K562 (cell line): ENCODE data around the gene GLMN. TPM values are rescaled to one million over a fixed set of nuclear protein-coding genes. Genes with fewer than 3 reads are reported as not detected.

Experiments
- ARID2 ChIP-seq: fragments of 450-650 bp; IDR thresholded peaks from 2 replicates; pipeline ENCODE4 v1.6.1; 2017; ENCODE audit warnings: antibody characterized with exemption, mild to moderate bottlenecking
- ELF4 ChIP-seq: fragments of 450-650 bp; formaldehyde crosslinking; IDR thresholded peaks from 2 replicates; pipeline ENCODE4 v1.4.0; 2022; ENCODE audit warnings: missing genetic modification characterization
- FOSL1 ChIP-seq: fragments of 200-800 bp; sonication (Bioruptor generic); conservative IDR thresholded peaks from 2 replicates; pipeline ENCODE4 v1.6.1; 2016; ENCODE audit warnings: missing genetic modification characterization, missing compliant biosample characterization
- HDAC1 ChIP-seq, 2 experiments: fragments of 450-650 bp; IDR thresholded peaks; 2 replicates each; pipeline ENCODE4 v1.6.1; 2016 to 2017; ENCODE audit warnings: inconsistent platforms in 1 of 2, mild to moderate bottlenecking in 1 of 2, moderate library complexity in 1 of 2
- KLF16 ChIP-seq: IDR thresholded peaks from 2 replicates; pipeline ENCODE4 v1.6.1; 2016; ENCODE audit warnings: antibody characterized with exemption
- MAFF ChIP-seq: IDR thresholded peaks from 2 replicates; pipeline ENCODE4 v1.6.1; 2012; ENCODE audit warnings: low read length, improper control_type of control experiment
- MEIS2 ChIP-seq: fragments of 450-650 bp; IDR thresholded peaks from 2 replicates; pipeline ENCODE4 v1.6.1; 2014; ENCODE audit warnings: mild to moderate bottlenecking; ENCODE audit not compliant: partially characterized antibody
- RCOR1 ChIP-seq, 2 experiments: IDR thresholded peaks; 2 replicates each; pipeline ENCODE4 v1.6.1; 2012; ENCODE audit warnings: low read depth in 2 of 2, low read length in 2 of 2, borderline replicate concordance in 1 of 2, improper control_type of control experiment in 1 of 2
- SMARCA4 ChIP-seq: fragments of 450-650 bp; IDR thresholded peaks from 2 replicates; pipeline ENCODE4 v1.6.1; 2016
- SP1 ChIP-seq: sonication (generic); formaldehyde crosslinking; IDR thresholded peaks from 2 replicates; pipeline ENCODE4 v1.8.1; 2022; ENCODE audit warnings: mild to moderate bottlenecking, missing genetic modification reagents
- TAL1 ChIP-seq: fragments of 450-650 bp; IDR thresholded peaks from 2 replicates; pipeline ENCODE4 v1.6.1; 2016; ENCODE audit warnings: mild to moderate bottlenecking
- ZC3H8 ChIP-seq: fragments of 450-650 bp; IDR thresholded peaks from 2 replicates; pipeline ENCODE4 v1.6.1; 2017
- ZEB2 ChIP-seq: fragments of 450-650 bp; IDR thresholded peaks from 2 replicates; pipeline ENCODE4 v1.6.1; 2016
- ZKSCAN3 ChIP-seq: fragments of 250-450 bp; sonication (Bioruptor Pico); IDR thresholded peaks from 2 replicates; pipeline ENCODE4 v1.4.0; 2020
- ZNF316 ChIP-seq: fragments of 450-650 bp; IDR thresholded peaks from 2 replicates; pipeline ENCODE4 v1.6.1; 2016
- ZNF445 ChIP-seq: fragments of 250-450 bp; sonication (Bioruptor Pico); IDR thresholded peaks from 2 replicates; pipeline ENCODE4 v1.4.0; 2020; ENCODE audit warnings: low read depth, mild to moderate bottlenecking, moderate library complexity
- ZSCAN29 ChIP-seq: fragments of 450-650 bp; IDR thresholded peaks from 2 replicates; pipeline ENCODE4 v1.6.1; 2017
- polyA plus RNA-seq, 8 experiments: library from polyadenylated mRNA; depleted of rRNA in 4 of 8; stranded (reverse) in 5 of 8; unstranded in 3 of 8; fragments of >200 nt; fragmentation: Nextera tagmentation in 2 of 8; fragmentation: Illumina TruSeq in 1 of 8; extraction: Ambion mirVana in 2 of 8; extraction: Trizol in 1 of 8; gene quantifications; 2 replicates each; pipeline versions ENCODE4 v1.2.1 to v1.2.3, GENCODE V29; 2011 to 2014; ENCODE audit warnings: inconsistent platforms in 1 of 8, missing spikeins in 1 of 8
- total RNA-seq, 7 experiments: library from RNA; depleted of rRNA in 6 of 7; stranded (reverse); fragments of >200 nt in 6 of 7; fragmentation: Illumina TruSeq in 2 of 7; extraction: Trizol in 2 of 7; gene quantifications; 2 replicates each; pipeline versions ENCODE4 v1.2.1 to v1.2.3, GENCODE V29; 2011 to 2021; ENCODE audit warnings: low replicate concordance in 1 of 7
- TF ChIP-seq, protein P1 (sequence below): sonication (generic); formaldehyde crosslinking; IDR thresholded peaks from 2 replicates; pipeline ENCODE4 v1.8.0; 2022; ENCODE audit warnings: mild to moderate bottlenecking, missing genetic modification reagents
- TF ChIP-seq, protein P2 (sequence below): sonication (generic); formaldehyde crosslinking; IDR thresholded peaks from 2 replicates; pipeline ENCODE4 v1.8.0; 2023; ENCODE audit warnings: mild to moderate bottlenecking, missing genetic modification reagents
- TF ChIP-seq, protein P3 (sequence below), 2 experiments: fragments of 150-350 bp in 1 of 2; IDR thresholded peaks; 2 replicates each; pipeline ENCODE4 v1.6.1; 2012 to 2016; ENCODE audit warnings: low read depth in 2 of 2, low read length in 2 of 2, mild to moderate bottlenecking in 1 of 2, moderate library complexity in 1 of 2
- TF ChIP-seq, protein P4 (sequence below): fragments of 250-450 bp; sonication (Bioruptor Pico); IDR thresholded peaks from 2 replicates; pipeline ENCODE4 v1.8.0; 2021; ENCODE audit warnings: mild to moderate bottlenecking, moderate library complexity

The GLMN gene
- total and polyA plus RNA-seq, 9 of the 15 experiments (the other 6 are each of a cell fraction or from before 2014, with no cell fraction given): 13.0 to 24.8 (median 19.0) TPM

DNA sequence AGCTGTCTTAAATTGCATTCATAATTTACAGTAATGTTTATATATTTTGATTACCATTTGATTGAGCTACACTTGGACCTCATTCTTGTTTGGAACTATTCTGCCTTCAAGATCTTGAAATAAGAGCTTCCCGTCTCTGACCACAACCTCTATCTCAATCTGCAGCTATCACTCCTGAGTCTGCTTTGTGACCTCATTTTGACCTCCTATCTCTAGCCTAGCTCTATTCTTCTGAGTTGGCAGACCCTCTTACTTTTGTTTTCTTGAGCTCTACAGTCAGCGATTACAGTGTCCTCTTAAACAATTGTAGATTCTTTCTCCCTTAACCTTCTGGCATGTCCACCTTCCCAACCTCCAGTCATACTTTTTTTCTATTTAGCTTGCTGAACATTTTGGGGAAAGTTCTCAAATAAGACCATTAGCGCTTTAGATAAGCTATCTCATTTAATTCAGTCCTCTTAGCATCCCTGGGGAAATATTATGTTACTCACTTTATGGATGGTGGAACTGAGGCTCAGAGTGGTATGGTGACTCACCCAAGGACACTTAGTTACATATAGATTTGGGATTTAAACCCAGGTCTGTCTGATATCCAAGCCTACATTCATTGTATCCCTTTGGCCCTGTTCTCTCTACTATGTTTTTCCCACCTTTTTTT lies 19.2 kb upstream of the GLMN start (continued):
- 0 out of 2 replicates have a peak, but pooled peaks have one; percentile 51 for TF ChIP-seq ELF4 (CRISPR knock-in tag)
- TF ChIP-seq ARID2: no peak
- TF ChIP-seq, protein P1, sequence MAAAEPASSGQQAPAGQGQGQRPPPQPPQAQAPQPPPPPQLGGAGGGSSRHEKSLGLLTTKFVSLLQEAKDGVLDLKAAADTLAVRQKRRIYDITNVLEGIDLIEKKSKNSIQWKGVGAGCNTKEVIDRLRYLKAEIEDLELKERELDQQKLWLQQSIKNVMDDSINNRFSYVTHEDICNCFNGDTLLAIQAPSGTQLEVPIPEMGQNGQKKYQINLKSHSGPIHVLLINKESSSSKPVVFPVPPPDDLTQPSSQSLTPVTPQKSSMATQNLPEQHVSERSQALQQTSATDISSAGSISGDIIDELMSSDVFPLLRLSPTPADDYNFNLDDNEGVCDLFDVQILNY (CRISPR knock-in tag): no peak
- TF ChIP-seq, protein P2, sequence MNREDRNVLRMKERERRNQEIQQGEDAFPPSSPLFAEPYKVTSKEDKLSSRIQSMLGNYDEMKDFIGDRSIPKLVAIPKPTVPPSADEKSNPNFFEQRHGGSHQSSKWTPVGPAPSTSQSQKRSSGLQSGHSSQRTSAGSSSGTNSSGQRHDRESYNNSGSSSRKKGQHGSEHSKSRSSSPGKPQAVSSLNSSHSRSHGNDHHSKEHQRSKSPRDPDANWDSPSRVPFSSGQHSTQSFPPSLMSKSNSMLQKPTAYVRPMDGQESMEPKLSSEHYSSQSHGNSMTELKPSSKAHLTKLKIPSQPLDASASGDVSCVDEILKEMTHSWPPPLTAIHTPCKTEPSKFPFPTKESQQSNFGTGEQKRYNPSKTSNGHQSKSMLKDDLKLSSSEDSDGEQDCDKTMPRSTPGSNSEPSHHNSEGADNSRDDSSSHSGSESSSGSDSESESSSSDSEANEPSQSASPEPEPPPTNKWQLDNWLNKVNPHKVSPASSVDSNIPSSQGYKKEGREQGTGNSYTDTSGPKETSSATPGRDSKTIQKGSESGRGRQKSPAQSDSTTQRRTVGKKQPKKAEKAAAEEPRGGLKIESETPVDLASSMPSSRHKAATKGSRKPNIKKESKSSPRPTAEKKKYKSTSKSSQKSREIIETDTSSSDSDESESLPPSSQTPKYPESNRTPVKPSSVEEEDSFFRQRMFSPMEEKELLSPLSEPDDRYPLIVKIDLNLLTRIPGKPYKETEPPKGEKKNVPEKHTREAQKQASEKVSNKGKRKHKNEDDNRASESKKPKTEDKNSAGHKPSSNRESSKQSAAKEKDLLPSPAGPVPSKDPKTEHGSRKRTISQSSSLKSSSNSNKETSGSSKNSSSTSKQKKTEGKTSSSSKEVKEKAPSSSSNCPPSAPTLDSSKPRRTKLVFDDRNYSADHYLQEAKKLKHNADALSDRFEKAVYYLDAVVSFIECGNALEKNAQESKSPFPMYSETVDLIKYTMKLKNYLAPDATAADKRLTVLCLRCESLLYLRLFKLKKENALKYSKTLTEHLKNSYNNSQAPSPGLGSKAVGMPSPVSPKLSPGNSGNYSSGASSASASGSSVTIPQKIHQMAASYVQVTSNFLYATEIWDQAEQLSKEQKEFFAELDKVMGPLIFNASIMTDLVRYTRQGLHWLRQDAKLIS (CRISPR knock-in tag): 0 out of 2 replicates have a peak, but pooled peaks have one; percentile 49
- TF ChIP-seq FOSL1 (tag): peak; percentile 49; the same call in 1 of the 2 replicates
- peak; percentile 66 for TF ChIP-seq MEIS2
- no peak for TF ChIP-seq ZC3H8
- TF ChIP-seq RCOR1 (IDR thresholded peaks at IDR 0.05; ENCODE audit: borderline replicate concordance in 1 of 2, low read depth in 2 of 2, low read length in 2 of 2): peak; percentile 60 to 95; a peak in 3 of 4 replicates
- TF ChIP-seq ZEB2: 0 out of 2 replicates have a peak, but pooled peaks have one; percentile 34
- TF ChIP-seq HDAC1 (IDR thresholded peaks at IDR 0.05): peak in 1 of 2 experiments; percentile 58; a peak in 1 of 4 replicates
- TF ChIP-seq, protein P3, sequence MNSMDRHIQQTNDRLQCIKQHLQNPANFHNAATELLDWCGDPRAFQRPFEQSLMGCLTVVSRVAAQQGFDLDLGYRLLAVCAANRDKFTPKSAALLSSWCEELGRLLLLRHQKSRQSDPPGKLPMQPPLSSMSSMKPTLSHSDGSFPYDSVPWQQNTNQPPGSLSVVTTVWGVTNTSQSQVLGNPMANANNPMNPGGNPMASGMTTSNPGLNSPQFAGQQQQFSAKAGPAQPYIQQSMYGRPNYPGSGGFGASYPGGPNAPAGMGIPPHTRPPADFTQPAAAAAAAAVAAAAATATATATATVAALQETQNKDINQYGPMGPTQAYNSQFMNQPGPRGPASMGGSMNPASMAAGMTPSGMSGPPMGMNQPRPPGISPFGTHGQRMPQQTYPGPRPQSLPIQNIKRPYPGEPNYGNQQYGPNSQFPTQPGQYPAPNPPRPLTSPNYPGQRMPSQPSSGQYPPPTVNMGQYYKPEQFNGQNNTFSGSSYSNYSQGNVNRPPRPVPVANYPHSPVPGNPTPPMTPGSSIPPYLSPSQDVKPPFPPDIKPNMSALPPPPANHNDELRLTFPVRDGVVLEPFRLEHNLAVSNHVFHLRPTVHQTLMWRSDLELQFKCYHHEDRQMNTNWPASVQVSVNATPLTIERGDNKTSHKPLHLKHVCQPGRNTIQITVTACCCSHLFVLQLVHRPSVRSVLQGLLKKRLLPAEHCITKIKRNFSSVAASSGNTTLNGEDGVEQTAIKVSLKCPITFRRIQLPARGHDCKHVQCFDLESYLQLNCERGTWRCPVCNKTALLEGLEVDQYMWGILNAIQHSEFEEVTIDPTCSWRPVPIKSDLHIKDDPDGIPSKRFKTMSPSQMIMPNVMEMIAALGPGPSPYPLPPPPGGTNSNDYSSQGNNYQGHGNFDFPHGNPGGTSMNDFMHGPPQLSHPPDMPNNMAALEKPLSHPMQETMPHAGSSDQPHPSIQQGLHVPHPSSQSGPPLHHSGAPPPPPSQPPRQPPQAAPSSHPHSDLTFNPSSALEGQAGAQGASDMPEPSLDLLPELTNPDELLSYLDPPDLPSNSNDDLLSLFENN (IDR thresholded peaks at IDR 0.05; ENCODE audit: low read depth in 2 of 2, low read length in 2 of 2): peak in 1 of 2 experiments; percentile 74; a peak in 2 of 4 replicates
- 0 out of 2 replicates have a peak, but pooled peaks have one; percentile 27 for TF ChIP-seq SP1 (CRISPR knock-in tag)
- TF ChIP-seq MAFF: peak; percentile 3; the same call in 1 of the 2 replicates
- TF ChIP-seq ZKSCAN3 (CRISPR knock-in tag): no peak
- peak; percentile 93 for TF ChIP-seq SMARCA4
- TF ChIP-seq ZSCAN29: no peak
- TF ChIP-seq, protein P4, sequence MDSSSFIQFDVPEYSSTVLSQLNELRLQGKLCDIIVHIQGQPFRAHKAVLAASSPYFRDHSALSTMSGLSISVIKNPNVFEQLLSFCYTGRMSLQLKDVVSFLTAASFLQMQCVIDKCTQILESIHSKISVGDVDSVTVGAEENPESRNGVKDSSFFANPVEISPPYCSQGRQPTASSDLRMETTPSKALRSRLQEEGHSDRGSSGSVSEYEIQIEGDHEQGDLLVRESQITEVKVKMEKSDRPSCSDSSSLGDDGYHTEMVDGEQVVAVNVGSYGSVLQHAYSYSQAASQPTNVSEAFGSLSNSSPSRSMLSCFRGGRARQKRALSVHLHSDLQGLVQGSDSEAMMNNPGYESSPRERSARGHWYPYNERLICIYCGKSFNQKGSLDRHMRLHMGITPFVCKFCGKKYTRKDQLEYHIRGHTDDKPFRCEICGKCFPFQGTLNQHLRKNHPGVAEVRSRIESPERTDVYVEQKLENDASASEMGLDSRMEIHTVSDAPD (CRISPR knock-in tag): no peak
- TF ChIP-seq KLF16: peak; percentile 77
- TF ChIP-seq ZNF316: peak; percentile 28; the same call in 1 of the 2 replicates
- no peak for TF ChIP-seq ZNF445
- TF ChIP-seq TAL1: peak; percentile 94
